GM19463 (cell line): Measurements from ENCODE around the gene DEXI.
"Not testable (repeated sequence)": the region's sequence is repeated elsewhere in the genome, so short reads cannot be mapped to it uniquely, and the experiment has no call there.

Source experiments
- ATAC-seq: cut with Tn5 transposase; IDR thresholded peaks from one replicate; pipeline ENCODE4 v1.9.1; 2021; ENCODE audit warnings: mild to moderate bottlenecking, moderate library complexity; ENCODE audit not compliant: unreplicated experiment

DEXI gene

DNA sequence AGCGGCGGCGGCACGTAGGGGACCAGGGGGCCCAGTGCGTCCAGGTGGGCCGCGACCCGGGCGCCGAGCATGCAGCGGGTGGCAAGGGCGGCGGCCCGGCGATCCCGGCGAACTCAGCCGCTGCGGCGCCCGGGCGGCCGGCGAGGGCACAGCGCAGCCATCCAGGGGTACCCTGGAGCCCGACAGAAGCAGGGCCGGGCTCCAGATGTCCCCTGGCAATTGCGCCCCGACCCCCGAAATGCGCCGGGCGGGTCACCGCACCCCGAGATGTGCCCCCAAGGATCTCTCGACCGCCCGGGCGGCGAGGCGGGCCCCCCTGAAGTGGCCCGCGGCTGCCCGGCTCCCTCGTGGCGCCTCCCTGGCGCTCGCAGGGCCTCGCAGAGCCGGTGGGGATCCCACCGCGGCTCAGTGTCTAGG is 325 bp downstream of the DEXI start:
- peak; percentile 8 for ATAC-seq

DNA sequence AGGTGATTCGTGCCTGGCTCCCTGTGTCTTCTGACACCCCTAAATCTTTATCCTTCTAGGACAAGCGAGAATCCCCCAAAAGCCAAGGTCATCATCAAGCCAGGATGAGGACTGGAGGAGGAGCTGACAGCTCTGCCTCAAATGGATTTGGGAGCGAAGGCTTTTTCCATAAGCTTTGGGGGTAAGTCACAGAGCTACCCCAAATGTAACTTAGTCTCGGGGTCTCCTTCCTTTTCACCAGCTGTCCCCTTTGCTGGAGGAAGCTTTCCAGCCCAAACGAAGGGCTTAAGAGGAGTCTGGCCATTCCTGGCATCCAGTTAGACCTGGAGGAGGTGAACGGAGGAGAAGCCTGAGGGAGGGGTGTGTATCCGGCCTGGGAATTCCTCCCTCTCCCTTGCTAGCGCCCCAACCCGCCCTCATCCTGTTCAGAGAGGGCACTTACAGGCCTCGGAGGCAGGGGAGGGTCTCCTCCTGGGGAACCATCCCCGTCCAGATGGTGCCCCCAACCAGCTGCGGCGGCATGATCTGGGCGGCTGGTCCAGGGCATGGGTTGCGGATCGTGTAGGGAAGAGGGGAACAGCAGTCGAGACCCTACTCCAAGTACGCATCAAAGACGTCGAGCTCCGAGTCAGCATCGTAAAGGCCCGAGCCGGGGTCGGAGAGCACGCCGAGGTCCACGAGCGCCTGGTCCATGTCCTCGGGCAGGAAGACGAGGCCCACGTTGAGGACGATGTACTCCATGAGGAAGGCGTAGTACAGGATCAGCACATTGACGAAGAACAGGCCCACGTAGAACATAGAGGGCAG is 938 bp downstream of the DEXI start:
- no peak for ATAC-seq

DNA sequence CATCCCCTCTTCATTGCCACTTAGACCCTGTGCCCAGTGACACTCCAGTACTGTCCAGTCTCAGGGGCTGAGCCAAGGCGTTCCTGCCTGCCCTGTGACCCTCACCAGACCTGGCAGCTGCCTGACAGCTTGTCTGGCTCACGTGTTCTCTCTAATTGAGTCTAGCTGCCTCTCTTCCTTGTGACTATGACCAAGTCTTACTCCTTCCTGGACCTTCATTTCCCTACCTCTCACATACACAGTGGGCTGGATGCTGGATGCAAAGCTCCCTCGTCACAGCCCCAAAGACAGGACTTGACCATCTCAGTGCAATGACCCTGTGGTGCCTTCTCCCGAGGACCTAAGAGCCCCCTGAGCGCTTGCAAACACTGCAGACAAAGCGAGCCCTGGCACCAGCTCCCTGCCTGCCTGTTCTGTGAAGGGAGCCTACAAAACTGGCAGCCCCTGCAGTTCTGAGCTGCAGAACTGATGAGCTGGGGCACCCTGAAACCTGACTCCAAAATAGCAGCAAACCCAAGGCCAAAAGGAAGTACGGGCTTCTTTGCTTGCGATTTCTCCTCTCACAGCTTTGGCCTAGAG is 1.7 kb downstream of the DEXI start:
- no peak for ATAC-seq

DNA sequence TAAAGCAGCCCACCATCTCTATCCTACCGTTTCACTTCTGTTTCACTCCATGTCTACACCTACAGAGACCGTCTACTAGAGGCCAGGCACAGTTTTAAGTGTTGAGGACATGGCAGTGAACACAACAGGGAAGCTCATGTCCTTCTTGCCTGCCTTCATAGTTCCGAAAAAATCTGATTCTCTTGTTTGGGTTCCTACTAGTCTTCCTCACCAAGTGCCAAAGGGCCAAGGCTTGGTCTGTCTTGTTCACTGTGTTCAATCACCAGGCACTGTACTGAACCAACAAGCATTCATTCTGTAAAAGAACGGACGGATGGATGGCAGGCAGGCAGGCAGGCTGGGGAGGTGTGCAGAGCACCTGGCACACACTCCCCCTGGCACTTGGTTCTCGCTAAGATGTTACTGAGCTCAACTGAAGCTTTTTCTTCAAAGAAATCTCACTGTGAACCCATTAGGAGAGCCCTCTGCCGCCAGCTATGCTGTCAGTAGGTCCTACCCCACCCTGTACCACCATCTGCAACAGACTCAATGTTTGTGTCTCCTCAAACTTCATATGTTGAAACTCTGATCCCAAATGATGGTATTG is 2.5 kb downstream of the DEXI start:
- ATAC-seq: no peak

DNA sequence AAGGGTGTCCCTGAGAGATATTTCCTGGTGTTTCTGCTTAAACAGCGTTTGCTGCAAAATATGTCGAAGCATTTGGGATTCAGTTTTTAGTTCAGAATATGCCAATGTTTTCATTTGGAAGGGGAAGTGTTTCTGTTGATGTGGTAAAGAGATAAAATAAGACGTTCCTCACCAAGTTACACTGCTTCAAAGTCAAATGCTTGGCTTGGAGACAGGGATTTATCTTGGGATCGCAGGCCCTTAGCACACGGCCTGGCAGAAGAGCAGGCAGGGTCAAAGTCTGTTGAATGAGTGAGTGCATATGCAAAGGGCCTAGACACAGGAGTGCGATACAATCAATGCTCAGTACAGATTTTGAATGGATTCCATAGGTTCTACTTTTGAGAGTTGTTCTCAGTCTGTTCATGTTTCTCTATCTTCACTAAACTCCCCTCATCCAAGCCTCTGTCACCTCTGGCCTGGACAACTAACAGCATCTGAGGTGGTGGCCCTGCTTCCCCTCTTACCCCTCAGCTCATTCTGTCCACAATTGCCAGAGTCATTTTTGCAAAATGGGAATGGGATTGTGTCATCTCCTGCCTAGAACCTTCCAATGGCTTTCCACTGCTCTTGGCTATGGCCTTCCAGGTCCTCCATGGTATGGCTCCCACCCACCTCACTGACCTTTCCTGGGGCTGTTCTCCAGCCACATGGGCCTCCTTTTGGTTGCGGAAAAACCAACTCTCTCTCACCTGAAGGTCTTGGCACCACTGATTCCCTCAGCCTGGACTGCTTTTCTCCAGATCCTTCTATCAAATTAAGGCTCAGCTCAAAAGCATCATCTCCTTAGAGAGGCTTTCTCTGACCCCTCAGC is 3.2 kb downstream of the DEXI start:
- no peak for ATAC-seq

DNA sequence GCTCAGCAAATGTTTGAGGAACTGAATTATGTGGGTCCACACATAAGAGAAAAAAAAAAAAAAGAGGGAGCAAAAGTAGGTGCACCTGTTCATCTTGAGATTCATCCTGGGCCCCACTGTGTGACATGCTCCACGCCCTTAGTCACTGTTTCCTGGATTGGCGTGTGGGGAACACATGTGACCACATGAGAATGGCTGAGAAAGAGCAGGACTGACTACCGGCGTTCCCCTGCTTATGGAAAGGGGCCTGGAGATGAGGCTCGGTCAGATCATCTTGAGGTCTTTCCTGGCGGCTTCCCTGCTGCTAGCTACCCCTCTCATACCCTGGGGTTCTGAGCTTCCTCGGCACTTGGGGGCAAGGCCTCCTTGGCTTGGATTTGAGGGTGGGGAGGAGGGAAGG is 3.9 kb downstream of the DEXI start:
- ATAC-seq: no peak

DNA sequence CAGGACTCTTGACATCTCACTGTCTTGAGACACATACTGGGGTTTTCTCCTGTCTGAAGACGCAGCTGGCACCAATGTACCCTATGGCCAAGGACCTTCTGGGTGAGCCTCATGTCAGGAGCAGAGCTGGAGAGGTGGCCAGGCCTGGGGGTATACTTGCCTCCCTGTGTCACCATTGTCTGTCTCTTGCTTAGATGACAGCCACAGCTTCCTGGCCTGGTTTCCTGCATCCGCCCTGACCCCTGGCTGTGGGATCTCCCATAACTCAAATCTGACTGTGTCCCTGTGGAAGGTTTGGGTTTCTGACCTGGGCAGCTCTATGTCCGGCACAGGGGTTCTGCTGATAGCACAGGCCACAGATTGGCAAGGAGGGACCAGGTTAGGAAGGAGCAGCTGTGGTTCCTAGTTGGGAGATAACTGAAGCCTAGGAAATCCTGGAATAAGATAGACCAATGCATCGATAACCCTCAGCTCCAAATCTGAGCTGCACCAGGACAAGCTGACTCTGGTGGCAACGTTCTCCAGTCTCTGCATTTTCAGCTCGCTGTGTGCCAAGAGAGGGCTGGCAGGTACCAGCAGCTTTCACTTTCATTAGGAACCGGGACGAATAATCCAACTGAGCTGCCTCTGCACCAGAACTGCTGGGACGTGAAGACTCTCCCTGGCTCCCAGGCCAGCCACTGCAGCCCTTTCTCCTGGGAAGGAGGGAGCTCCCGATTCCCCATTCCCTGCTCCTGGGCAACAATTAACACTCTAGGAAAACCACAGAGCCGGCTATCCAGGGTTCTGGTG is 5.0 kb downstream of the DEXI start:
- ATAC-seq: no peak

DNA sequence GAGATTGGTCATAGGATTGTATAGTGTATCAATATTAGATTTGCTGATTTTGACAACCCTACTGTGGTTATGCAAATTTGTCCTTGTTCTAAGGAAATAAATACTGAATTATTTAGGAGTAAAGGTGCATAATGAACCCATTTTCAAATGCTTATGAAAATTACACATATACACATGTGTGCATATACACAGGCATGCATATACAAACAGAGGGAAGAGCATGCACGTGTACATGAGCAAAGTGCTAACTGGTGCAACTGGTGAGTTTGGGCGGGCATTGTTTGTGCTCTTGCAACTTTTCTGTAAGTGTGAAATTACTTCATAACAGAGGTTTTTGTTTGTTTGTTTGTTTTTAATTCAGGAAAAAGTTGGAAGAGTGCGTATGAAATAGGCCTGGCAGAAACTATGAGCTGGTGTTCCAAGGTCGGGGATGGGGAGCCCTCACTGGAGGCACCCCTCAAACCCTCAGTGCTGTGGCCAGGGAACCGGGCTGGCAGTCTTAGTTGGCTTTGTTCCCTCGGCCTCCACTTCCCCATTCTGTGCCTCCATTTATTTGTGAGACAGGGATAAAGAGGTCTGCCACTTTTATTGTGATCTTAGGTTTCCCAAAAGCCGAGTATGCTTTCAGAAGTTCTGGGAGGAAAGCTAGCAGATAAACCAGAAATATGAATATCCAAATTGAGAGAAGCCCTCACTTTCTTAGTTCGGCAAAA is 5.8 kb downstream of the DEXI start:
- ATAC-seq: no peak

DNA sequence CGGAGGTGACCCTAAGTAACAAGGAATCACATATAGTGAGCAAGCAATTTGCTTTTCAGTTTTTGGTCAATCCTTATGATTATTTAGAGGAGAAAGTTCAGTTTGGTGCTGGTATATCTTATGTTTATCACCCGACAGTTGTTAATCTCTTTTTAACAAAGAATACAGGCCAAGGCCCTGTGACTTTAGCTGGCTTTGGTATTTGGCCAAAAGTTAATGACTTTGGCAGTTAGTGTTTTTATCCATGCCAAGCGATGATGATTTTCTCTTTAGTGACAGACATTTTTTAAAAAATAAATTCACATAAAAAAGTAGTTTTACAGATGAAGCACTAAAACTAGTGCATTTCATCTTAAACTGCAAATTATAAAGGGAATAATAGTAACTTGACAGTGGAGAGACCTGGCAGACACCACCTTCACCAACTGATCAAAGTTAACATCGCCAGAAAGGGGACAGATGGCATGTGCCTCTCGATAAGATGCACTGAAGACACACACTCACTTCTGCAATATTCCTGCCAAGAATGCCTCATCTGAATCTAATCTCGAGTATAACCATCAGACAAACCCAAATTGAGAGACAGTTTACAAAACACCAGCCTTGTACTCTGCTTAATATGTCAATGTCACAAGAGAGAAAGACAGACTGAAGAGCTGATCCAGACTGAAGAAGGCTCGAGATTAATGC is 6.9 kb downstream of the DEXI start:
- ATAC-seq: no peak

DNA sequence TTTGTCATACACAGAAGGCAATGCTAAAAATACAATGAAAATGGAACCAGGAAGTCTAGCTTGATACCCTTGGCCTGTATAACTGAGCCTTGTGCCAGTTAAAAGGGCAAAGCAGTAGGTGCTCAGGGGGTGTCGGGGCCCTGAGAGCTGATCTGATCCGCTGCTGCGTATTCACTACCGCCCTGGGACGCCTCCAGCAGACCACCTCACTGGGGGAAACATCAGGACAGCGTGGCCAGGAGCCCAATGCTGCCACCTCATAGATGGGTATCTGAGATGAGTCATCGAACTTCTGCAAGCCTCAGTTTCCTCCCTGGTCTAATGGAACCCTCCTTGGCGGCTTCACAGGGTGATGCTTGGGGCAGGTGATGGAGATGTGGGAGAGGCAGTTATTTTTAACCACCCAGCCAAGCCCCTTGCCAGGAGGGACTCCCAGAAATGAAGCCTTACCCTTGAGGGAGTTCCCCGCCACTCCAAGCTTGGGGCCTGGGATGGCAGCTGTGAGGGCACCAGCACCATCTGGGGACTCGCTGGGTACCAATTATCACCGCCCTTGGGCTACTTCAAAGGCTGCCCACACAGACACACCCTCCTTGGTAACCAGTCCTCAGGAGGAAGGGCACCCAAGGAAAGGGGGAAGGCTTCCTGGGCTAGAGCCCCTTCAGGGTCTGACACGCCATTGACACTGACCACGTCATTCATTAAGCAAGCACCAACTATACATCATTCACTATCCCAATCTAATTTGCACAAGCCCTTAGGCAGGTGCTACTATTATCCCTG is 7.8 kb downstream of the DEXI start:
- no peak for ATAC-seq

DNA sequence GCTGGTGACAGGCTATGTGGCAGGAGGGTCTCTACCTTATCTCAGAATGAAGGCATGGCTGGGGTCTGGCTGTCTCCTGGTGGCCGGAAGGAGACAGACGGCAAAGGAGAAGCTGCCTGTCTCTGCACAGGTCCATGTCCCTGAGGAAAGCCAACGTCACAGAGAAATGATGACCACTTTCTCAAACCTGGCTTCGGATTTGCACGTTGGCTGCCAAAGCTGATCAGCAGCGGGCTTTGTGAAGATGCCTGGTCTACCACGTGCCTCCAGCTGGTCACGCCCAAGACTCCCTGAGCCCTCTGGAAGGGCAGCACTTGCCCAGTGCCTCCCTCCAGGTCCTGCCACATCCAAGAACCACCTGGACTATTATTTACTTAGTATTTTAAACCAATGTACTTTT is 8.4 kb downstream of the DEXI start:
- no peak for ATAC-seq

DNA sequence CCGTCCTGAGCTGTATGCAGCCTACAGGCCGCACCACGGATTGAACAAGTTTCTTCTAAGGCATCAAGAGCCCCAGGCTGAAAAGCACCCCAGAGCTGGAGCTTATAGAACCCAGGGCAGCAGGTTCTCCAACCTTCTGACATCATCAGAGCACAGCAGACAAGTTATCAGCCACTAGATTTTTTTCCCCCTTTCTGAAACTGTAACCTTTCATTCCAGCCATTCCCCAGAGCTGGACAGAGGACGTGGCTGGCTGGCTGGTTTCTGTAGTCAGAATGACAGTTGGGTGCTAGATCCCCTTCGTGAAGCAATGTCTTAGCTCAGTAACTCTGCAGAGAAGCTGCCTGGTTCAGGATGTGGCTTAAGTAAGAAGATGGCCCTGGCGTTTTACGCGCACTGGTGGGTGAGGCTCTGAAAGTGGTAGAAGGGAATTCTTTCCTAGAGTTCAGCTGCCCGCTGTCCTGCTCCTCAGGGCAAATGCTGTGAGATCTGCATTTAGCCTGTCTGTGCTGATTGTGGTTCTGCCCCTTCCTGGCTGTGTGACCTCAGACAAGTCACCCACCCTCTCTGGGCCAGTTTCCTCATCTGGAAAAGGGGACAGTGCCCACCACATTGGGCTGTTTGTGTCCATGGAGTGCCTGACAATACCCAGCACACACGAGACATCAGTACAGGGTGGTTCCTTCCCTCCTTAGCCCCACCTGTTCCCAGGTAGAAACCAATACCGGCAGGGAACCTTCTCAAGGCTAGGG is 9.1 kb downstream of the DEXI start:
- no peak for ATAC-seq

DNA sequence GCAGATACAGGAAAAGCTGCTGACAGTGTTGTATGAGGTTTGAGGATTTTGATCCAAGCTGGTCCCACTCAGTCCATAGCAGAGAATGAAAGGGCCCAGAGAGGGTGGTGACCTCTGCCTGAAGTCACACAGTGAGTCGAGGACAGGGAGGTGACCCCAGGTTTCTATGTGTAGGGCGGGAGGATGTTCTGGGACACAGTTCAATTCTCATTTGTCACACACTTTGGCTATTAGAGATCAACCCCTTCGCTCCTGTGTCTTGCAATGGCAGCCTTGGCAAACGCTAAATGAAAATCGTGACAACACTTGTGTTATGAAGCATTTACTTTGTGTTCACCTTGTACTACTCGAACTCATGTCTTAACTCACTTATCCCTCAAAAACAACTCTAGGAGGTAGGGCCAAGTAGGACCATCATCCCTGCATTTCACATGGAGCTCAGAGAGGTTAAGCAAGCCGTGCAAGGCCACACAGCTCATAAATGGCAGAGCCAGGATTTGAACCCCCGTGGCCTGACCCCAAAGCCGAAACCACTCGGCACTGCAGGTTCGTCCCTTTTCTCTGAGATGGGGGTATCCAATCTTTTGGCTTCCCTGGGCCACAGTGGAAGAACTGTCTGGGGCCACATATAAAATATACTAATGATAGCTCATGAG is 10.2 kb downstream of the DEXI start:
- ATAC-seq: no peak

DNA sequence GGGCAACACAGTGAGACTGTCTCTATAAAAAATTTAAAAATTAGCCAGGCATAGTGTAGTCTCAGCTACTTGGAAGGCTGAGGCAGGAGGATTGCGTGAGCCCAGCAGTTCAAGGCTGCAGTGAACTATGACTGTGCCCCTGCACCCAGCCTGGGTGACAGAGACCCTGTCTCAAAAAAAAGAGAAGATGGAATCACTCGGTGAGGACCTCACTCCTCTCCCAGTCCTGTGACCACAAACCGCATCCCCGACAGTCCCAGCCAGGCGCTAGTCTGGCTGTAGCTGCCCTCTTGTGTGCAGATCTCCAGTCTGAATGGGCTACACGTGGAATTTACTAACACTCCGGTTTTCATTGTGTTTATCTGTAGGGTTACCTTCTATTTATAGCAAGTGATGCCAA is 11.1 kb downstream of the DEXI start:
- no peak for ATAC-seq

DNA sequence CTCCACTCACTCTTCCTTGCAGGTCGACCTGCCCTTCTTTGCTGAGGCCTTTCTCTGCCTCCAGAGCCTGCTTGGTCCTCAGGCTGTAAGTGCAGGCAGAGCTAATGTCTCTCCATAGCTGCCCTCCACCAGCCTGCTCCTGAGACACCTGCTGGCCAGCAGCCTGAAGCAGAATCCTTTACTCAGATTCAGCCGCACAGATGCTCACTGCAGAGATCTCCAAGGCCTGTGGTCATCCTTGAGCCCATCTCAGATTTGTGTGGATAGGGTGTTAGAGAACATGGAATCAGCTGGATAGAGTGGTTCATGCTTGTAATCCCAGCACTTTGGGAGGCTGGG is 11.5 kb downstream of the DEXI start:
- no peak for ATAC-seq

DNA sequence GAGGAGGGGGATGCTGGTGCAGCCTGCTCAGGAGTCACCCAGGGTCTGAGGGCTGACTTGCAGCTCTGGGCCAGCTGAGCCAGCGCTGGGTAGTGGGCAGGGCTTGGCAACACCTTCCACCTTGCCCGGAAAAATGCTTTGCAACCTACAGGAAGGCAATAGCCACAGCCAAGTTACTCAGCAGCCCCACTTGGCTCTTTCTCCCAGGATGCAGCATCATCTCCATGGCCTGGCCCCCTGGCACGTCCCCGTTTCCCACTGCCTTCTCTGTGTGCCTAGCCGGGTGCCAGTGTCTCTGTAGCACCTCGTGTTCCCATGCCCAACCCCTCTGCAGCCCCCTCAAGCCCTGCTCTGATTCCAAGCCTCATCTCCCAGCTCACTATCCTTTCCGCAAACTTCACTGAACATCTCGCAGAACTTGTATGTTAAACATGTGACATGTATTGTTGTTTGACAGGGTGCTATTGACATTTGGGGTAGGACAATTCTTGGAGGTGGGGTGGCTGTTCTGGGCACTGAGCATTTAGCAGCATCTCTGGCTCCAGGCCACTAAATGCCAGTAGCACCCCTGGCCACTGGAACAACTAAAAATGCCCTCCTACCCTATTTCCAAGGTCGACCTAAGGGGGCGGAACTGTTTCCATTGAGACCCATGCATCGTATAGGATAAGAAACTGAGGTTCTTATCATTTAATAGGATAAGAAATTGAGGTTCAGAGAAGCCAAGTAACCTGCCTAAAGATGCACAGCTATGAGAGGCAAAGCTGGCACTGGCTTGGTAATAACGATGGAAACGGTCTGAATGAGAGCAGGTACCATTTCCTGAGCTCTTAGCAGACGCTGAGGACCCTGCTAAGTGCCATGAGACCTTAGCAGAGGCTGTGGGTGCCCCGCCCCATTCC is 12.2 kb downstream of the DEXI start:
- ATAC-seq: no peak

DNA sequence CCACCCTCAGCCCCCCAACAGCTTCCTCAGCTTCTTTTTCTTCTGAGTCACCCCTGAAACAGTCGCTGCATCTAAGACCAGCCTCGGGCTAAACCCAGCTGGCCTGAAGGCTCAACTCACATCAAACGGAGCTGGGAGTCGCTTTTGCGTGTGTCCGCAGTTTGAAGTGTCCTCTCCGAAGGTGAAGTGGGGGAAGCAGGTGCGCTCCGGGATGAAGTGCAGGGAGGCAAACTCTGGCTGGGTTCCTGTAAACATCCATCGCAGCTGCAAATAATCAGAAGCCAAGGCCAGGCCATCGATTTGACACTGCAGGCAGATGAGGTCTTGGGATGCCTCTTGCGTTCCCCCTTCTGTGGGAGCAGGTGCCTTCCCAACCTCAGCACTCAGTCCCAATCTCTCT is 13.2 kb downstream of the DEXI start:
- ATAC-seq: not testable (repeated sequence)
